Muscle layer of colon (tissue), 2 donors: Measurements from ENCODE around the gene CLEC3B.
"Not testable (repeated sequence)": the region's sequence is repeated elsewhere in the genome, so short reads cannot be mapped to it uniquely, and the experiment has no call there.

ENCODE experiments used
- H3K27ac ChIP-seq: one replicate; pipeline ENCODE4 v1.7.0; 2013; ENCODE audit warnings: low read depth, mild to moderate bottlenecking, low read length, moderate library complexity
- H3K27me3 ChIP-seq, 2 donors: one replicate each; pipeline ENCODE4 v1.7.0; 2013; ENCODE audit warnings: low read length in 2 of 2, mild to moderate bottlenecking in 2 of 2; ENCODE audit not compliant: insufficient read depth in 2 of 2, control insufficient read depth in 1 of 2
- H3K36me3 ChIP-seq: one replicate; pipeline ENCODE4 v1.7.0; 2013; ENCODE audit warnings: mild to moderate bottlenecking, low read length; ENCODE audit not compliant: insufficient read depth
- H3K4me1 ChIP-seq: one replicate; pipeline ENCODE4 v1.7.0; 2013; ENCODE audit warnings: mild to moderate bottlenecking, low read length; ENCODE audit not compliant: insufficient read depth
- H3K4me3 ChIP-seq, 2 donors: one replicate each; pipeline ENCODE4 v1.7.0; 2013; ENCODE audit warnings: low read length in 2 of 2, low read depth in 1 of 2, mild to moderate bottlenecking in 1 of 2, moderate library complexity in 1 of 2
- H3K9ac ChIP-seq: one replicate; pipeline ENCODE4 v1.7.0; 2013; ENCODE audit warnings: low read length
- H3K9me3 ChIP-seq: one replicate; pipeline ENCODE4 v1.7.0; 2013; ENCODE audit warnings: mild to moderate bottlenecking, low read length
- donor health status: abdominal sarcoma.
- donor health status: Adenocarcinoma of cecum.

Gene CLEC3B

GRCh38 chr3:45078256-45078655 lies 52.2 kb downstream of the CLEC3B start:
- peaks cover 11% of the 10 kb centered on the region for H3K4me1 ChIP-seq
- not testable (repeated sequence) for H3K4me3 ChIP-seq, H3K27ac ChIP-seq, H3K27me3 ChIP-seq, H3K9ac ChIP-seq, H3K36me3 ChIP-seq, H3K9me3 ChIP-seq

GRCh38 chr3:45078910-45079522 lies 52.9 kb downstream of the CLEC3B start:
- no peak overlapping the region for H3K4me3 ChIP-seq
- H3K27me3 ChIP-seq = no peaks in the 10 kb centered on the region
- H3K36me3 ChIP-seq = no peaks in the 10 kb centered on the region
- H3K9me3 ChIP-seq = no peaks in the 10 kb centered on the region
- no peak overlapping the region for H3K9ac ChIP-seq
- peaks cover 11% of the 10 kb centered on the region for H3K4me1 ChIP-seq
- no peak overlapping the region for H3K27ac ChIP-seq

- no peak overlapping the region for H3K27ac ChIP-seq
- no peaks in the 10 kb centered on the region for H3K27me3 ChIP-seq
- H3K36me3 ChIP-seq = no peaks in the 10 kb centered on the region
- H3K4me1 ChIP-seq = peaks cover 11% of the 10 kb centered on the region
- no peak overlapping the region for H3K4me3 ChIP-seq
- H3K9me3 ChIP-seq = no peaks in the 10 kb centered on the region
- H3K9ac ChIP-seq = no peak overlapping the region
Measured at GRCh38 chr3:45079715-45080114, 53.6 kb downstream of the CLEC3B start.

- no peaks in the 10 kb centered on the region for H3K36me3 ChIP-seq
- H3K4me3 ChIP-seq = no peak overlapping the region
- H3K9ac ChIP-seq = no peak overlapping the region
- peaks cover 22% of the 10 kb centered on the region for H3K4me1 ChIP-seq
- H3K27ac ChIP-seq = no peak overlapping the region
- H3K9me3 ChIP-seq = no peaks in the 10 kb centered on the region
- H3K27me3 ChIP-seq = no peaks in the 10 kb centered on the region
Measured at GRCh38 chr3:45080824-45081223, 54.7 kb downstream of the CLEC3B start.

GRCh38 chr3:45081506-45082141 lies 55.5 kb downstream of the CLEC3B start:
- H3K27me3 ChIP-seq = no peaks in the 10 kb centered on the region
- no peak overlapping the region for H3K9ac ChIP-seq
- H3K27ac ChIP-seq = no peak overlapping the region
- H3K4me1 ChIP-seq = peaks cover 28% of the 10 kb centered on the region
- H3K4me3 ChIP-seq = no peak overlapping the region
- H3K9me3 ChIP-seq = no peaks in the 10 kb centered on the region
- no peaks in the 10 kb centered on the region for H3K36me3 ChIP-seq

DNA sequence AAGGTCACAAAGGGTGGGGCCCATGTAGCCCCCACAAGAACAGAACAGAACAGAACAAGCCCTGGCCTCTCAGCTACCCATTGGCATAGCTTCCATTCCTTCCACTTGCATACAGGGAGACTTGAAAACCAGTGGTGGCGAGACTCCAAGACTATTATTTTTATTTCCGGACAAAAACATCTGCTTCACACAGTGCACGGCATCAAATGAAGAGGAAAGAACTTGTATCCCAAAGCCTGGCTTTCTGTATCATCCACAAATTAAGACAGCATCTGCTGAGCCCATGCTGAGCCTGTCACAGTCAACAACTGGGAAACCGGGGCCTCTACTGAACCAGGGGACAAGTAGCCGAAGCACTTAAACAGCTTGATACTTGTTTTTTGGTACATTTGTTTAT lies 56.0 kb downstream of the CLEC3B start:
- Histone ChIP-seq H3K9me3 (no peaks in the 10 kb centered on the region), H3K4me3 (no peak overlapping the region), H3K27me3 (no peaks in the 10 kb centered on the region), H3K4me1 (peaks cover 33% of the 10 kb centered on the region), H3K36me3 (no peaks in the 10 kb centered on the region), H3K27ac (no peak overlapping the region), H3K9ac (no peak overlapping the region)

DNA sequence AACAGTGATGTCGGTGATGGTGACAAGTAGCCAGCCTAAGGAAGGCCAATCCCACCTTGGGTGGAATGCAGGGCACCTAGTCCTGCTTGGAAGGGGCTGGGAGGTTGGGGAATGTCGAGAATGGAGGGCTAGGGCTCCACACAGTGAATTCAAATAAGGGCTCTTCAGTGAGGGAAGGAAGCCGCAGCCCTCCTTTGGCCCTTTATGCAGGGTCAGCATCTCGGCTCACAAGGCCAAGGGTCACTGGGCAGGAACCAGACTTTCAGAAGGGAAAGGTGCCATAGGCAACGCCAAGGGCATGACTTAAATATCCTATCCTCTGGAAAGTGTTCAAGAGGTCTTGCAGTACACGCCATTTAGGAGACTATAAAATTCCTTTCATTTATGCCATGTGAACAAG lies 56.9 kb downstream of the CLEC3B start:
- H3K27me3 ChIP-seq = no peaks in the 10 kb centered on the region
- H3K4me3 ChIP-seq = no peak overlapping the region
- no peaks in the 10 kb centered on the region for H3K36me3 ChIP-seq
- H3K27ac ChIP-seq = no peak overlapping the region
- no peaks in the 10 kb centered on the region for H3K9me3 ChIP-seq
- H3K4me1 ChIP-seq = peaks cover 37% of the 10 kb centered on the region
- no peak overlapping the region for H3K9ac ChIP-seq

- peaks cover 46% of the 10 kb centered on the region for H3K4me1 ChIP-seq
- H3K4me3 ChIP-seq = no peak overlapping the region
- H3K27ac ChIP-seq = no peak overlapping the region
- H3K36me3 ChIP-seq = no peaks in the 10 kb centered on the region
- H3K9ac ChIP-seq = no peak overlapping the region
- H3K9me3 ChIP-seq = no peaks in the 10 kb centered on the region
- H3K27me3 ChIP-seq = no peaks in the 10 kb centered on the region
Measured at GRCh38 chr3:45084361-45084760, 58.3 kb downstream of the CLEC3B start.

GRCh38 chr3:45084820-45085816 lies 59.0 kb downstream of the CLEC3B start:
- Histone ChIP-seq H3K27ac (no peak overlapping the region), H3K4me1 (peaks cover 52% of the 10 kb centered on the region), H3K36me3 (no peaks in the 10 kb centered on the region), H3K9me3 (no peaks in the 10 kb centered on the region), H3K9ac (no peak overlapping the region), H3K27me3 (no peaks in the 10 kb centered on the region), H3K4me3 (no peak overlapping the region)
